HUES48 (cell line): ENCODE measurements around the gene SHISAL2B.

ENCODE experiments used
- H3K27ac ChIP-seq: one replicate; pipeline ENCODE4 v1.7.0; 2013; ENCODE audit warnings: low read depth, low read length, inconsistent platforms
- H3K27me3 ChIP-seq: 2 replicates; pipeline ENCODE4 v1.6.1; 2013; ENCODE audit warnings: mild to moderate bottlenecking, low read length; ENCODE audit not compliant: control insufficient read depth, insufficient read depth
- H3K36me3 ChIP-seq: 2 replicates; pipeline ENCODE4 v1.6.1; 2013; ENCODE audit warnings: low read length; ENCODE audit not compliant: control insufficient read depth, insufficient read depth
- H3K4me1 ChIP-seq: 2 replicates; pipeline ENCODE4 v1.6.1; 2013; ENCODE audit warnings: mild to moderate bottlenecking, low read length; ENCODE audit not compliant: control insufficient read depth, insufficient read depth
- H3K4me3 ChIP-seq: 2 replicates; pipeline ENCODE4 v1.5.1; 2013; ENCODE audit warnings: mild to moderate bottlenecking, low read depth, low read length
- H3K9ac ChIP-seq: 2 replicates; pipeline ENCODE4 v1.6.1; 2013; ENCODE audit warnings: mild to moderate bottlenecking, low read depth, low read length, moderate library complexity
- H3K9me3 ChIP-seq: 2 replicates; pipeline ENCODE4 v1.6.1; 2013; ENCODE audit warnings: low read length; ENCODE audit not compliant: control insufficient read depth, insufficient read depth

Gene SHISAL2B

DNA sequence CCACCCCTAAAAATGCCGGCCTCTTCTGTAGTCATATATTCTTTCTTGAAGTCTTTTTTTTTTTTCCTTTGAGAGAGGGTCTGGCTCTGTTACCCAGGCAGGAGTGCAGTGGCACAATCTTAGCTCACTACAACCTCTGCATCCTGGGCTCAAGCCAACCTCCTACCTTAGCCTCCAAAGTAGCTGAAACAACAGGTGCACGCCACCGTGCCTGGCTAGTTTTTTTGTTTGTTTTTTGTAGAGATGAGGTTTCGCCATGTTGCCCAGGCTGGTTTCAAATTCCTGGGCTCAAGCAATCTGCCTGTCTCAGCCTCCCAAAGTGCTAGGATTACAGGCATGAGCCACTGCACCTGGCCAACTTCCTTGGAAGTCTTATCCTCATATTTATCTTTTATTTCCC, 59.1 kb downstream of the SHISAL2B start:
- Histone ChIP-seq H3K4me3 (no peak overlapping the region), H3K9ac (no peak overlapping the region), H3K27me3 (no peaks in the 10 kb centered on the region), H3K36me3 (peaks cover 18% of the 10 kb centered on the region), H3K4me1 (peaks cover 6% of the 10 kb centered on the region; the same call in 1 of the 2 replicates), H3K27ac (no peak overlapping the region), H3K9me3 (no peaks in the 10 kb centered on the region)

DNA sequence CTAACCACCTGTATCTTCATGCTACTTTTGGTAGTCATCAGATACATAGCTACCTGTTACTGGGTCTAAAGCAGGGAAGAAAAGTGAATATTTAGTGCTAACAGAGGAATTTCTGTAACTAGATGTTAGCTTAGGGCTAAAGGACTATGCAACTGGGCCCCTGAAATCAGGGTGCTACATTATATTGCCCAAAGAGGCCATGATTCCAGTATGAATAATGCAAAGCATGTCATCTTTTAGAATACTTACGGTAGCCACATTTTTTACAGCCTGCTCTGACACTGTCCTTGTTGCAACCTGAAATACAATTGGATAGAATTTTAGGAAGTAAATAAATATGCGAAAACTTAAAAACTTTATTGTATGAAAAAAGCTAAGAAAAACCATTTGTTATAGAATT, 63.8 kb downstream of the SHISAL2B start:
- H3K4me1 ChIP-seq: no peaks in the 10 kb centered on the region
- H3K4me3 ChIP-seq: no peak overlapping the region
- no peaks in the 10 kb centered on the region for H3K9me3 ChIP-seq
- H3K36me3 ChIP-seq: peaks cover 19% of the 10 kb centered on the region
- no peak overlapping the region for H3K9ac ChIP-seq
- H3K27ac ChIP-seq: no peak overlapping the region
- no peaks in the 10 kb centered on the region for H3K27me3 ChIP-seq

DNA sequence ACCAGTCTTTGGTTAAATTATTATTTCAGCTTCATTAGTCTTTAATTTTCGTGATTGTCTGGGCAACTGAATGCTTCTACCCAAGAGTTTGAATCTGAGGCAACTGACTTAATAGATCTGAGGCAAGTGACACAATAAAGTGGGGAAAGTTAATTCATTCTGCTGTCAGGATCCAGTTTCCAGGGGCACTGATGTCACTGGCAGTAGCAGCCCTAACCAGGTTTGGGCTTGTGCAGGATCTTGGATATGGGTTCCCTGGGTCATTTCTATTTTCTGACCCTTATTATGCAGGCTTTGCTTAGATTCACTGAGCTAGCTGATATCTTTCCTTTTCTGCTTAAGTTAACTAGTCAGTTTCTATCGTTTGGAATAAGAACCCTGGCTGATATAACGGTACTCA, 68.6 kb downstream of the SHISAL2B start:
- Histone ChIP-seq H3K9ac (no peak overlapping the region), H3K9me3 (no peaks in the 10 kb centered on the region), H3K4me3 (no peak overlapping the region), H3K27me3 (no peaks in the 10 kb centered on the region), H3K4me1 (peaks cover 21% of the 10 kb centered on the region; the same call in 1 of the 2 replicates), H3K27ac (no peak overlapping the region), H3K36me3 (peaks cover 15% of the 10 kb centered on the region)

DNA sequence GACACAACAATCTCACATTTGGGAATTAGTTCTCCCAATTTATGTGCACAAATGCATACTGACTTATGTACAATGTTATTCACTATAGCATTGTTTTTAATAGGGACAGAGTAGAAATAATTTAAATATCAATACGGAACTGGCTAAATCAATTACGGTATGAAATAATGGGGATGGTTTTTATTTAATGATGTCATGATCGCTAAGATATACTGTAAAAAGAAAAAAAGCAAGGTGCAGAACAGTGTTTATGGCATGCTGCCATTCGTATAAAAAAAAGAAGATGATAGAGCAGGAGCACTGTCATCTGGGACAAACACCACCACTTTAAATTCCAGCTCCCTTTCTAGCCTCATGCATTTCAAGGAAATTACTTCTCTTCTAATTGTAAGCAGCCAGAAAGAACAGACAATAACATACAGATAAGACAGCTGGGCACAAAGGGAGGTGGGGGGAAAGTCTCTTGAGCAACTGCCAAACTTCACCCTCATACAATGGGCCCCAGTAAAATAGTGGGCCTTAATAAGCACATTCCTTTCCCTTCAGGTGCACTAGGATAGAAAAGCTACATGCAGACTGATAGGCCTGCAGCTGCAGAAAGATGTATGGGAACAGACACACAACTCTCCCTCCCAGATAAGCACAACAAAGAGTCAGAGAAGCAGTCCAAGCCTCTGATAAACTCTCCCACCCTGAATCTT, 69.8 kb downstream of the SHISAL2B start:
- Histone ChIP-seq H3K9ac (no peak overlapping the region), H3K9me3 (no peaks in the 10 kb centered on the region), H3K4me3 (no peak overlapping the region), H3K36me3 (peaks cover 21% of the 10 kb centered on the region), H3K27ac (peak overlapping the region; percentile 82), H3K27me3 (no peaks in the 10 kb centered on the region), H3K4me1 (peaks cover 21% of the 10 kb centered on the region; the same call in 1 of the 2 replicates)

DNA sequence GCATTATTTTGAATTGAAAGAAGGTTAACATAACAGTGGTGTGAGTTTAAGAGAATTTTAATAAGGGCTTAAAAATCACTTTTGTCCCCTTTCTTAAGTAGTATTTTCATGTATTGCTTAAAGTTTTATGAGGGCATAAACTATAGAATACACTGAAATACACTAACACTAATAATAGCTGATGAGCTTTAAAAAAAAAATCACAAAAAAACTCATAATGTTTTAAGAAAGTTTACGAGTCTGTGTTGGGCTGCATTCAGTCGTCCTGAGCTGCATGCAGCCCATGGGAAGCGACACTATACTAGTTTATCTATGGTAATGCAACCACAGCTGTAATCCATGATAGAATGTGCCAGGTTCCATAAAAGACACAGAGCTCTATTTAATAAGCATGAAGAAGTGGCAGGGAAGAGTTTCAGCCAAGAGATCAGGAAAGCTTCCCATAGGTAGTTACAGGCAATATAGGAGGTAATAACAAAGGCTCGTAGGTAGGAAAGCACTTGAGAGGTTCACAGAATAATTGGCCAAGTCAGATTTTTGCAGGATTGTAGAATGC, 73.7 kb downstream of the SHISAL2B start:
- Histone ChIP-seq H3K27me3 (no peaks in the 10 kb centered on the region), H3K4me3 (no peak overlapping the region), H3K27ac (no peak overlapping the region), H3K36me3 (peaks cover 43% of the 10 kb centered on the region), H3K9me3 (no peaks in the 10 kb centered on the region), H3K4me1 (peaks cover 28% of the 10 kb centered on the region), H3K9ac (no peak overlapping the region)

DNA sequence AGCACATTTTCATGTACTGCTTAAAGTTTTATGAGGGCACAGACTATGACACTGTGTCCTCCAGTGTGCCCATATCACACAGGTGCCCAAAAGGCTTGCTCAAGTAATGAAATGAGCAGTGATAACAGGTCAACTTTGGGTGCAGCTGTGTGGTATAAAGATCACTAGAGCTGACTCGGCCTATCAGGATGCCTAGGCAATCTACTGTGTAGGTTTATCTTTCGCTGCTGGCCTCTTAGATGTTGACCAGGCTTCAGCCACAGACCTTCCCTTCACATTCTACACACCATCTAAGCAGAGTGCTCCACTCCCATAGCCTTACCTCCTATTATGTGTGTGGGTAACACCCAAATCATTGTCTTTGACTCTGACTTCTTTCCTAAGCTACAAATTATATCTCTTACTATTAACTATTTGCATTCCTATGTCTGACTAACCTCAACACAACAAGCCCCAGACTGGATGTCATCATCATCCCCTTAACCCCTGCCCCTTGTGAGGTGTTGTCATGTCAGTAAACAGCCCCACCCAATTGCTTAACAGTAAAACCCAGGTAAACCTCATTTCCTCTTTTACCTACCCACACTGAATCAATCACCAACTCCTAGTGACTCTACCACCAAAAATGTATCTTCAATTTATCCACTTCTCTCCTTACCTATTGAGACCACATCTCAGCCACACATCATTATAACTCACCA, 75.7 kb downstream of the SHISAL2B start:
- peaks cover 43% of the 10 kb centered on the region for H3K36me3 ChIP-seq
- H3K4me3 ChIP-seq: no peak overlapping the region
- no peaks in the 10 kb centered on the region for H3K9me3 ChIP-seq
- H3K4me1 ChIP-seq: peaks cover 23% of the 10 kb centered on the region
- H3K9ac ChIP-seq: no peak overlapping the region
- H3K27me3 ChIP-seq: no peaks in the 10 kb centered on the region
- H3K27ac ChIP-seq: no peak overlapping the region

DNA sequence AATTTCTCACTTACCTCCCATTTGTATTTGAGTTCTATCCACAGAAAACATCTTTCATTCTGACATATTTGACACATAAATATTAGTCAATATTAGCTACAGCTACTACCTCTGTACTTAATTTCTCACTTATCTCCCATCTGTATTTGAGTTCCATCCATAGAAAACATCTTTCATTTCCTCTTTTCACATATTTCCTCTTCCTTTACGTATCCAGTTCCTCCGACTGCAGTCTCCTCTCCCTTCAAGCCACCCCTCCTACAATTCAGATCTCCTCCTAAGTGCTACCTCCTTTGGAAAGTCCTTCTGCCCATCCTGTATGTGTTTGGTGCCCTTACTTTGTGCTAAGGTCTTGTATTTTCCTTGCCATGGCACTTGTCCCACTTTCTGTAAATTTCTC, 76.6 kb downstream of the SHISAL2B start:
- H3K4me3 ChIP-seq: peak overlapping the region; percentile 93
- no peak overlapping the region for H3K27ac ChIP-seq
- H3K36me3 ChIP-seq: peaks cover 39% of the 10 kb centered on the region
- no peaks in the 10 kb centered on the region for H3K9me3 ChIP-seq
- no peak overlapping the region for H3K9ac ChIP-seq
- no peaks in the 10 kb centered on the region for H3K27me3 ChIP-seq
- peaks cover 16% of the 10 kb centered on the region for H3K4me1 ChIP-seq
